GM12865 (cell line): ENCODE data around the gene IDI2.

Experiments
- DNase-seq: peaks from one replicate; pipeline ENCODE4 v3.0.0; 2010; ENCODE audit warnings: low read depth
- H3K4me3 ChIP-seq: 2 replicates; pipeline ENCODE4 v1.5.1; 2011; ENCODE audit warnings: mild to moderate bottlenecking, low read depth, low read length, control low read depth
- TF ChIP-seq, protein P1 (sequence below): IDR thresholded peaks from 2 replicates; pipeline ENCODE4 v1.5.1; 2011; ENCODE audit warnings: low read length, control low read depth, low read depth, inconsistent platforms; ENCODE audit not compliant: insufficient read depth; ENCODE audit errors: missing control alignments

IDI2 gene

DNA sequence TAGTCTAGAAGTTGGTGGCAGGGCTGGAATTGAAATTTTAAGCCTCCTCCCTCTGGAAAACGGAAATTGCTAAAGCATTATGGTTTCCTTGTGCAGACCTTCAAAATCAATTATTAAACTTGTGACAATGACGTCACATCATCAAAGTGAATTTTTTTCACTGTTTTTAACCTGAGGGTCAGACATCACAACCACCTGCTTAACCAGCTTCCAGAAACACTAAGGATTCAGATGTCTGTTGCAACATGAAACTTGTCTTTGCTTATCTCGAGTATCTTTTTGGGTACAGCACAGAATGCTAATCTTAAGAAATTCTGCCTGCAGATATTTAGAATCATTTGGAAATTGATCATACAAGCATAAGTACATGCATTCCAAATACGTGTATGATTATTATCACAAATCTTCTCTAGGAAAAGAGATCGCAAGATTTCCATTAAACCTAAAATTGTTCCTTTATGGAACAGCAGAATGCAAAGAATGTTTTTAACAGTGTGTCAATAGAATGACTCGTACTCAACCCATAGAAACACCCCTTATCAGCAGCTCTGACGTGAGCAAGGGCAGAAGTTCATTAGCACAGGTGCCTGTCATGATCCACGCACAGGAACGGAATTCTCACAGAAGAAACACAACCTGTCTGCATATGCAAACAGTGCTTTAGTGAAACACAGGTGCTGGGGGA lies 41.5 kb downstream of the IDI2 start:
- H3K4me3 ChIP-seq, result no peak overlapping the region
- TF ChIP-seq, protein P1, sequence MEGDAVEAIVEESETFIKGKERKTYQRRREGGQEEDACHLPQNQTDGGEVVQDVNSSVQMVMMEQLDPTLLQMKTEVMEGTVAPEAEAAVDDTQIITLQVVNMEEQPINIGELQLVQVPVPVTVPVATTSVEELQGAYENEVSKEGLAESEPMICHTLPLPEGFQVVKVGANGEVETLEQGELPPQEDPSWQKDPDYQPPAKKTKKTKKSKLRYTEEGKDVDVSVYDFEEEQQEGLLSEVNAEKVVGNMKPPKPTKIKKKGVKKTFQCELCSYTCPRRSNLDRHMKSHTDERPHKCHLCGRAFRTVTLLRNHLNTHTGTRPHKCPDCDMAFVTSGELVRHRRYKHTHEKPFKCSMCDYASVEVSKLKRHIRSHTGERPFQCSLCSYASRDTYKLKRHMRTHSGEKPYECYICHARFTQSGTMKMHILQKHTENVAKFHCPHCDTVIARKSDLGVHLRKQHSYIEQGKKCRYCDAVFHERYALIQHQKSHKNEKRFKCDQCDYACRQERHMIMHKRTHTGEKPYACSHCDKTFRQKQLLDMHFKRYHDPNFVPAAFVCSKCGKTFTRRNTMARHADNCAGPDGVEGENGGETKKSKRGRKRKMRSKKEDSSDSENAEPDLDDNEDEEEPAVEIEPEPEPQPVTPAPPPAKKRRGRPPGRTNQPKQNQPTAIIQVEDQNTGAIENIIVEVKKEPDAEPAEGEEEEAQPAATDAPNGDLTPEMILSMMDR, result no peak
- DNase-seq, result no peak

DNA sequence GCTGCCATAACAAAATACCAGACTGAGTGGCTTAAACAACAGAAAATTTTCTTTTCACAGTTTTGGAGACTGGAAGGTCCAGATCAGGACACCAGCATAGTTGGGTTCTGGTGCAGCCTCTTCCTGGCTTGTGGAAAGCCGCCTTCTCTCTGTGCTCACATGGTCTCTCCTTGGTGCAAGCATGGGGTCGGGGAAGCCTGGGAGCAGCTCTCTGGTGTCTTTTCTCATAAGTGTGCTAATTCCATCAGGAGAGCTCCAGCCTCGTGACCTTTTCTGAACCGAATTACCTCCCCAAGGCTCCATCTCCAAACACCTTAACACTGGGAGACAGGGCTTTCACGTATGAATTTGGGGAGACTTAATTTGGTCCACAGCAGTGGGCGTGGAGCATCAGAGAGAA lies 42.3 kb downstream of the IDI2 start:
- H3K4me3 ChIP-seq, result no peak overlapping the region
- DNase-seq, result no peak
- TF ChIP-seq, protein P1, result no peak

DNA sequence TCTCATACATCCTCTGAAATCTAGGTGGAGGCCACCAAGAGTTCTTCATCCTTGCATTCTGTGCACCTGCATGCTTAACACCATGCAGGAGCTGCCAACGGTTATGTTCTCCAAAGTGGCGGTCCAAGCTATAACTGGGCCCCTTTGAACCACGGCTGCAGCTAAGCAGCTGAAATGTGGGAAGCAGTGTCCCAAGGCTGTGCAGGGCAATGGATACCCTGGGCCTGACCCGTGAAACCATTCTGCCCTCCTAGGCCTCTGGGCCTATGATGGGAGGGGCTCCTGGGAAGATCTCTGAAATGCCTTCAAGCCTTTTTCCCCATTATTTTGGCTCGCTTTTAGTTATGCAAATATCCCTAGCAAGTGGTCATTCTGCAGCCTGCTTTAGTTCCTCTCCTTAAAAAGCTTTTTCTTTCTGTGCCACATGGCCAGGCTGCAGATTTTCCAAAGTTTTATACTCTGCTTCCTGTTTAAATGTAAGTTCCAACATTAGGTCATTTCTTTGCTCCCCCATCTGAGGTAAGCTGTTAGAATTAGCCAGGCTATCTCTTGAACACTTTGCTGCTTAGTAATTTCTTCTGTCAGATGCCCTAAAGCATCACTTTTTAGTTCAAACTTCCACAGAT lies 45.1 kb downstream of the IDI2 start:
- no peak overlapping the region for H3K4me3 ChIP-seq
- no peak for DNase-seq

GRCh38 chr10:978826-979421 lies 46.7 kb downstream of the IDI2 start:
- no peak overlapping the region for H3K4me3 ChIP-seq
- DNase-seq, result no peak
- TF ChIP-seq, protein P1, result no peak

More for the DNA sequence above, 45.1 kb downstream of the IDI2 start:
- TF ChIP-seq, protein P1, result no peak

DNA sequence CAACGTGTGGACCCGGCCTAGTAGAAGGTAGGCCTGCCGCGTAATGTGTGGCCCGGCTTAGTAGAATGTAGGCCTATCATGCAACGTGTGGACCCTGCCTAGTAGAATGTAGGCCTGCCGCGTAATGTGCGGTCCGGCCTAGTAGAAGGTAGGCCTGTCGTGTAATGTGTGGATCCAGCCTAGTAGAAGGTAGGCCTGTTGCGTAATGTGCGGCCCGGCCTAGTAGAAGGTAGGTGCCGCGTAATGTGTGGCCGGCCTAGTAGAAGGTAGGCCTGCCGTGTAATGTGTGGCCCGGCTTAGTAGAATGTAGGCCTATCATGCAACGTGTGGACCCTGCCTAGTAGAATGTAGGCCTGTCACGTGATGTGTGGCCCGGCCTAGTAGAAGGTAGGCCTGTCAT lies 49.3 kb downstream of the IDI2 start:
- no peak for DNase-seq
- TF ChIP-seq, protein P1, result no peak
- H3K4me3 ChIP-seq, result no peak overlapping the region

GRCh38 chr10:974785-975074 lies 50.9 kb downstream of the IDI2 start:
- DNase-seq, result no peak
- TF ChIP-seq, protein P1, result no peak
- no peak overlapping the region for H3K4me3 ChIP-seq
